ENCODE measurements around the gene SART1. TPM values are rescaled to one million over a fixed set of nuclear protein-coding genes. Genes with fewer than 3 reads are reported as not detected.

Gene SART1
- total RNA-seq, 4 donors from 2014 or later = 32.3 to 96.1 (median 39.7) TPM

DNA sequence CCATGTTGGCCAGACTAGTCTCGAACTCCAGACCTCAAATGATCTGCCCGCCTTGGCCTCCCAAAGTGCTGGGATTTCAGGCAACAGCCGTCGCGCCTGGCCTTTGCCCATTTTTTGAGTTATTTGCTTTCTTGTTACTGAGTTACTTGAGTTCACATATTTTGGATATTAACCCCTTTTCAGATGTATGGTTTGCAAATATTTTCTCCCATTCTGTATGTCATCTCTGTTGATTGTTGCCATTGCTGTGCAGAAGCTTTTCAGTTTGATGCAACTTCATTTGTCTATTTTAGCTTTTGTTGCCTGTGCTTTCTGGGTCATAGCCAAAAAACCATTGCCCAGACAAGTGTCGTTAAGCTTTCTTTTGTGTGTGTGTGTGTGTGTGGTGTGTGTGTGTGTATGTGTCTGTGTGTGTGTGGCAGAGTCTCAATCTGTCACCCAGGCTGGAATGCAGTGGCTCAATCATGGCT lies 9.4 kb upstream of the SART1 start:
- 59 to 72% methylated on average over 6 of the region's 6 CpGs for WGBS, 2 donors (ENCODE audit: low coverage in 1 of 2)
- no peak for TF ChIP-seq EP300 (IDR thresholded peaks at IDR 0.05)
- TF ChIP-seq POLR2A (IDR thresholded peaks at IDR 0.05) = no peak
- no peak for TF ChIP-seq POLR2AphosphoS5 (IDR thresholded peaks at IDR 0.05)
- TF ChIP-seq, protein P1, sequence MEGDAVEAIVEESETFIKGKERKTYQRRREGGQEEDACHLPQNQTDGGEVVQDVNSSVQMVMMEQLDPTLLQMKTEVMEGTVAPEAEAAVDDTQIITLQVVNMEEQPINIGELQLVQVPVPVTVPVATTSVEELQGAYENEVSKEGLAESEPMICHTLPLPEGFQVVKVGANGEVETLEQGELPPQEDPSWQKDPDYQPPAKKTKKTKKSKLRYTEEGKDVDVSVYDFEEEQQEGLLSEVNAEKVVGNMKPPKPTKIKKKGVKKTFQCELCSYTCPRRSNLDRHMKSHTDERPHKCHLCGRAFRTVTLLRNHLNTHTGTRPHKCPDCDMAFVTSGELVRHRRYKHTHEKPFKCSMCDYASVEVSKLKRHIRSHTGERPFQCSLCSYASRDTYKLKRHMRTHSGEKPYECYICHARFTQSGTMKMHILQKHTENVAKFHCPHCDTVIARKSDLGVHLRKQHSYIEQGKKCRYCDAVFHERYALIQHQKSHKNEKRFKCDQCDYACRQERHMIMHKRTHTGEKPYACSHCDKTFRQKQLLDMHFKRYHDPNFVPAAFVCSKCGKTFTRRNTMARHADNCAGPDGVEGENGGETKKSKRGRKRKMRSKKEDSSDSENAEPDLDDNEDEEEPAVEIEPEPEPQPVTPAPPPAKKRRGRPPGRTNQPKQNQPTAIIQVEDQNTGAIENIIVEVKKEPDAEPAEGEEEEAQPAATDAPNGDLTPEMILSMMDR (IDR thresholded peaks at IDR 0.05) = no peak
- Histone ChIP-seq H3K4me1 (no peaks in the 10 kb centered on the region), H3K4me3 (no peak overlapping the region), H3K27ac (no peak overlapping the region), H3K9me3 (no peaks in the 10 kb centered on the region), H3K36me3 (no peaks in the 10 kb centered on the region), H3K27me3 (peaks cover 53% of the 10 kb centered on the region)
- ATAC-seq = no peak

DNA sequence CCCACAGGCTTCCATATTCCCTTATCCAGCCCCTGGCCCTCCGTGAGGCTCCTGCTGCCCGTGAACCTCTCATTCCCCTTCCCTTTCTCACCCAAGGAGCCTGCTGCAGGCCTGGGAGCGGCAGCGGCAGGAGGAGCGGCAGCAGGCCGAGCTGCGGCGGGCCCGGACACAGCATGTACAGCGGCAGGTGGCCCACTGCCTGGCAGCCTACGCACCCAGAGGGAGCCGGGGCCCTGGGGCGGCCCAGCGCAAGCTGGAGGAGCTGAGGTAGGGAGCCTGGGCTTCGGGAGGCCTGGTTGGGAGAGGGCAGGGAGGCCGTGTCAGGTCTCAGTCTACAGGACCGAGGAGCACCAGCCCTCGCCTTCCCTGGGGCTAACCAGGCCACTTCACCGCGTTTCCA lies 8.1 kb upstream of the SART1 start:
- Histone ChIP-seq H3K9me3 (no peaks in the 10 kb centered on the region), H3K4me1 (no peaks in the 10 kb centered on the region), H3K27ac (no peak overlapping the region), H3K4me3 (no peak overlapping the region), H3K27me3 (peaks cover 58% of the 10 kb centered on the region), H3K36me3 (no peaks in the 10 kb centered on the region)
- TF ChIP-seq POLR2AphosphoS5 (IDR thresholded peaks at IDR 0.05) (no peak), EP300 (IDR thresholded peaks at IDR 0.05) (no peak), POLR2A (IDR thresholded peaks at IDR 0.05) (no peak)
- TF ChIP-seq, protein P1 (IDR thresholded peaks at IDR 0.05) = no peak
- 75 to 100% methylated on average over 4 to 5 of the region's 20 CpGs for WGBS, 2 donors (ENCODE audit: low coverage in 1 of 2)
- ATAC-seq = no peak

DNA sequence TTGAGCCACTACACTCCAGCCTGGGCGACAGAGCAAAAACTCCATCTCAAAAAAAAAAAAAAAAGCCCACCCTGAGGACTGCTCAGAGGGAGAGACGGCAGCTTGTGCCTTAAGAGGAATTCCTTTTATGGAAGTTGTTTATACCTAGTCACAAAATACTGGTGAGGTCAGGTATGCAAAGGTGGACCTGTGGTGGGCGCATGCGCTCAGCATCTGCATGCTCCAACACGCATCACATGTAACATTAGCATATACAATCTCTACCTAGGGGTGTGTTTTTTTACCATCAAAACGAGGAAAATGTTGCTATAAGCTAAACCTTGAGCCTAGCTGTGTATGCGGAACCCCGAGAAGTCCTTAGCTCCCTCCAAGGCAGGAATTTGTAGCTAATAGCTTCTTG lies 6.8 kb upstream of the SART1 start:
- Histone ChIP-seq H3K4me1 (no peaks in the 10 kb centered on the region), H3K27ac (no peak overlapping the region), H3K36me3 (no peaks in the 10 kb centered on the region), H3K4me3 (no peak overlapping the region), H3K27me3 (peaks cover 62% of the 10 kb centered on the region), H3K9me3 (no peaks in the 10 kb centered on the region)
- ATAC-seq = no peak
- 37 to 64% methylated on average over 5 to 8 of the region's 8 CpGs for WGBS, 2 donors (ENCODE audit: low coverage in 1 of 2)
- TF ChIP-seq POLR2A (IDR thresholded peaks at IDR 0.05) = no peak
- TF ChIP-seq POLR2AphosphoS5 (IDR thresholded peaks at IDR 0.05) = no peak
- no peak for TF ChIP-seq EP300 (IDR thresholded peaks at IDR 0.05)
- TF ChIP-seq, protein P1 (IDR thresholded peaks at IDR 0.05) = no peak

DNA sequence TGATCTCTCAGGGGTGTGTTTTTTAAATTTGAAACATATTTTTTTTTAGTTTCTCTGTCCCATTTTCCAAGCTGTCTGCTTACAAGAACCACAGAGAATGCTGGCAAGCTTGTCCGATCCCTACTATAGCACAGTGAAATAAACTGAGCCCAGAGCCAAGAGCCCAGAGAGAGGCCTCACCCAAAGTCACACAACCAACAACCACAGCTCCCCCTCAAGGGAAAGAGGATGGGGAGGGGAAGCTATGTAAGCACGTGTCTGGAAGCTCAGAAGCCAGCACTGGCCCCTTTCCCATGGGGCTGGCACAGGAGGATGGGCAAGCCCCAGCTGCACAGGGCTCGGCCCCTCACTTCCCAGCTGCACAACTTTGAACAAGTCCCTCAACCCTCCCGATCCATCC lies 3.2 kb upstream of the SART1 start:
- Histone ChIP-seq H3K36me3 (no peaks in the 10 kb centered on the region), H3K4me3 (no peak overlapping the region), H3K27me3 (peaks cover 51% of the 10 kb centered on the region), H3K4me1 (peaks cover 10 to 22% (median 17%) of the 10 kb centered on the region in 3 donors), H3K27ac (no peak overlapping the region), H3K9me3 (no peaks in the 10 kb centered on the region)
- TF ChIP-seq POLR2AphosphoS5 (IDR thresholded peaks at IDR 0.05) (no peak), POLR2A (IDR thresholded peaks at IDR 0.05) (no peak), EP300 (IDR thresholded peaks at IDR 0.05) (no peak)
- TF ChIP-seq, protein P1 (IDR thresholded peaks at IDR 0.05) = no peak
- WGBS, 2 donors (ENCODE audit: low coverage in 1 of 2) = 29 to 43% methylated on average over 1 to 3 of the region's 4 CpGs
- no peak for ATAC-seq

DNA sequence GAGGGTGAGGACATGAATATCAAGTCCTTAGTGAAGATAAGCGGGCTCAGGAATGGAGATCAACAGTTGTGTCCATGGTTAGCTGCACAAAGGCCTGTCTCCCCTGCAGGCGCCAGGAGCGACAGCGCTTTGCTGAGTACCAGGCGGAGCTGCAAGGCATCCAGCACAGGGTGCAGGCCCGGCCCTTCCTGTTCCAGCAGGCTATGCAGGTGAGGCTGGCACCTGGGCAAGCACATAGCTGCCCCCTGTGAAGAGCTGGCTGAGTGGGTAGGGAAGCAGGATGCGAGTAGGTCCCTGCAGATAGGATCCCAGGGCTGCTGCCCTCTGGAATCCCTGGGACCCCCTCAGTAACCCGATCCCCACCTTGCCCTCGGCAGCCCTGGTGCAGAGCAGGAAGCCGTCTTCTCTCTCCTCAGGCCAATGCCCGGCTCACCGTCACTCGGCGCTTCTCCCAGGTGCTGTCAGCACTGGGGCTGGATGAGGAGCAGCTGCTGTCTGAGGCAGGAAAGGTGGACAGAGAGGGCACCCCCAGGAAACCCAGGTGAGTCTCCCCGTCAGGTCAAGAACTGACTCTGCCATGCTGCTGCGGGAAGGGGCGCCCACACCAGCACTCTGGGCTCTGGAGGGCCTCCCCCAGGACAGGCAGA lies 2.6 kb upstream of the SART1 start:
- Histone ChIP-seq H3K9me3 (no peaks in the 10 kb centered on the region), H3K36me3 (peaks cover 0 to 4% of the 10 kb centered on the region in 2 donors), H3K27me3 (peaks cover 45% of the 10 kb centered on the region), H3K27ac (no peak overlapping the region), H3K4me3 (no peak overlapping the region), H3K4me1 (peaks cover 10 to 28% (median 23%) of the 10 kb centered on the region in 3 donors)
- TF ChIP-seq EP300 (IDR thresholded peaks at IDR 0.05) = no peak
- TF ChIP-seq POLR2A (IDR thresholded peaks at IDR 0.05) = no peak
- TF ChIP-seq POLR2AphosphoS5 (IDR thresholded peaks at IDR 0.05) = no peak
- TF ChIP-seq, protein P1 (IDR thresholded peaks at IDR 0.05) = no peak
- no peak for ATAC-seq
- 80% methylated on average over 1 to 2 of the region's 17 CpGs for WGBS, 2 donors (ENCODE audit: low coverage in 1 of 2)

Data from gastroesophageal sphincter (tissue), 4 donors.